Measurements from ENCODE around the gene FAM222A. TPM values are rescaled to one million over a fixed set of nuclear protein-coding genes. Genes with fewer than 3 reads are reported as not detected.

FAM222A gene
- total RNA-seq, 1 donor from 2014 or later = 0.58 TPM

DNA sequence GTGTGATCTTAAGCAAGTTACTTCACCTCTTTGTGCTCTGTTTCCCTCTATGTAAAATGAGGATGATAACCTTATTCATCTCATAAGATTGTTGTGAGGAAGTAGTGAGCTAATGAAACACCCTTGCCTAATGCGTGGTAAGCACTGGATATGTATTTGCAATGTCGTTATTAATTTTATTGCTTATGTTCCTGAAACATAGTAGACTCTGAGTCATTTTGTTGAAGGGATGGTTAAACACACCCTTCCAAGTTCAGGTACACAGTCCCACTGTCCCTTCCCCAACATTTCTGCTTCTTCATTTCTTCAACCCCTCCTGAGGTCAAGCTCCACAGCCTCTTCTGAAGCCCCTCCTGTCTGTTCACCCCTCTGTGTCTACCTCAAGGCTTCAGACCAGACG, 40.2 kb upstream of the FAM222A start:
- DNase-seq (ENCODE audit: low read depth) = no peak

DNA sequence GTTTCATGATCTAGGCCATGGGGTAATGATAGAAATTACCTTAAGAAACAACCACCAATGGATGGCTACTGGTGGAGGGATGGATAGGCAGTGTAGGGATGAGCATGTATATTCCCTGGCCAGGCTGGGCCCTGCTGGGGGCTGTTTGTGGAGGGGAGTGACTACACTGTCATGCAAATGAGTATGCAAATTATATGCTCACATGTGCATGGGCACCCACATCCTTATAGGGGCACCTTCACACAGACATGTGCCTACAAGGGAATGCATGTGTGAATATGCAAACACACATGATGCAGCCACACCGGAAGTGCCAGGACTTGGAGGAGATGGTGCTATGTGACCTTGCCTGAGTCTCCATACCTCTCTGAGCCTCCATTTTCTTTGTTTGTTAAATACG, 39.7 kb upstream of the FAM222A start:
- TF ChIP-seq, protein P1, sequence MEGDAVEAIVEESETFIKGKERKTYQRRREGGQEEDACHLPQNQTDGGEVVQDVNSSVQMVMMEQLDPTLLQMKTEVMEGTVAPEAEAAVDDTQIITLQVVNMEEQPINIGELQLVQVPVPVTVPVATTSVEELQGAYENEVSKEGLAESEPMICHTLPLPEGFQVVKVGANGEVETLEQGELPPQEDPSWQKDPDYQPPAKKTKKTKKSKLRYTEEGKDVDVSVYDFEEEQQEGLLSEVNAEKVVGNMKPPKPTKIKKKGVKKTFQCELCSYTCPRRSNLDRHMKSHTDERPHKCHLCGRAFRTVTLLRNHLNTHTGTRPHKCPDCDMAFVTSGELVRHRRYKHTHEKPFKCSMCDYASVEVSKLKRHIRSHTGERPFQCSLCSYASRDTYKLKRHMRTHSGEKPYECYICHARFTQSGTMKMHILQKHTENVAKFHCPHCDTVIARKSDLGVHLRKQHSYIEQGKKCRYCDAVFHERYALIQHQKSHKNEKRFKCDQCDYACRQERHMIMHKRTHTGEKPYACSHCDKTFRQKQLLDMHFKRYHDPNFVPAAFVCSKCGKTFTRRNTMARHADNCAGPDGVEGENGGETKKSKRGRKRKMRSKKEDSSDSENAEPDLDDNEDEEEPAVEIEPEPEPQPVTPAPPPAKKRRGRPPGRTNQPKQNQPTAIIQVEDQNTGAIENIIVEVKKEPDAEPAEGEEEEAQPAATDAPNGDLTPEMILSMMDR (IDR thresholded peaks at IDR 0.05; ENCODE audit: insufficient read depth, low read length, poor library complexity, severe bottlenecking) = no peak
- Histone ChIP-seq H3K27me3 (ENCODE audit: control insufficient read depth, insufficient read depth, low read length) (peaks cover 26% of the 10 kb centered on the region), H3K4me3 (ENCODE audit: low read depth, low read length) (no peak overlapping the region), H3K36me3 (ENCODE audit: control insufficient read depth, insufficient read depth, low read length) (no peaks in the 10 kb centered on the region)
- no peak for DNase-seq (ENCODE audit: low read depth)

More for the DNA sequence above, 40.2 kb upstream of the FAM222A start:
- TF ChIP-seq, protein P1 (IDR thresholded peaks at IDR 0.05; ENCODE audit: insufficient read depth, low read length, poor library complexity, severe bottlenecking) = no peak
- H3K4me3 ChIP-seq (ENCODE audit: low read depth, low read length) = no peak overlapping the region
- H3K36me3 ChIP-seq (ENCODE audit: control insufficient read depth, insufficient read depth, low read length) = no peaks in the 10 kb centered on the region
- peaks cover 24% of the 10 kb centered on the region for H3K27me3 ChIP-seq (ENCODE audit: control insufficient read depth, insufficient read depth, low read length)

DNA sequence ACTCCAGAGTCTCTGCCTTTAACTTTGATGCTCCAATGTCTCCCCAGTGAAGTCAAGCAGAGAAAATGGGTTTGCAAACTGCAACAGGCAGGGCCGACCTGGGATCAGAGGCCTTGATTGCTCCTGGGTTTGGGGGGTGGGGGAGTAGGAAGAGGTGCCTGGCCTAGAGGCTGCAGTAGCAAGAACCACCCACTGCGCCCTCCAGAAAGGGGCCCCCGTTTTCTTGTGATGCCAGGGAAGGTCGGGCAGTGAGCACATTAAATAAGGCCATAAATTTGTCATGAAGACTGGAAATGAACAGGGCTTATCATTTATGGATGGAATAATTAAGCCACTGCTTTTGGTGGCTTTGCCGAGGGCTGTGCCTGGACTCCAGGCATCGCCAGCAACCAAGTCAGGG, 38.2 kb upstream of the FAM222A start:
- H3K36me3 ChIP-seq (ENCODE audit: control insufficient read depth, insufficient read depth, low read length) = no peaks in the 10 kb centered on the region
- TF ChIP-seq, protein P1 (IDR thresholded peaks at IDR 0.05; ENCODE audit: insufficient read depth, low read length, poor library complexity, severe bottlenecking) = no peak
- H3K4me3 ChIP-seq (ENCODE audit: low read depth, low read length) = no peak overlapping the region
- peaks cover 33% of the 10 kb centered on the region for H3K27me3 ChIP-seq (ENCODE audit: control insufficient read depth, insufficient read depth, low read length)
- no peak for DNase-seq (ENCODE audit: low read depth)

DNA sequence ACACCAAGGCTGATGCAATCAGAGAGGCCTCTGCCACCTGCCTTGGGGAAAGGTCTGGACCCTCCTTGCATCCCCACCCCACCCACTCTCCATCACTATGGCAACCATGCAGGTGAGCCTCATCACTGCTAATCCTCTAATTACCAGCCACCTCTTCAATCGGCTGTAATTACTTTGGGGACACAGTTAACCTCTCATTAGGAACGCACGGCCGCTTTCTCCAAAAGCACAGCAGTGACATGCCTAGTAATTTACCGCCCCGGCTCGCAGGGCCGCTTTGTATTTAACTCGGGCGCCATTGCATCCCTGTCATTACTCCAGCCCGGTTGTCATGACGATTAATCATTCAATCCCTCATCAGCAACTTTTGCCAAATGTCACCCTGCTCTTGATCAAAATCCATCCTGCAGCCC, 36.3 kb upstream of the FAM222A start:
- Histone ChIP-seq H3K27me3 (ENCODE audit: control insufficient read depth, insufficient read depth, low read length) (peaks cover 33% of the 10 kb centered on the region), H3K36me3 (ENCODE audit: control insufficient read depth, insufficient read depth, low read length) (no peaks in the 10 kb centered on the region), H3K4me3 (ENCODE audit: low read depth, low read length) (no peak overlapping the region)
- TF ChIP-seq, protein P1 (IDR thresholded peaks at IDR 0.05; ENCODE audit: insufficient read depth, low read length, poor library complexity, severe bottlenecking) = no peak
- no peak for DNase-seq (ENCODE audit: low read depth)

DNA sequence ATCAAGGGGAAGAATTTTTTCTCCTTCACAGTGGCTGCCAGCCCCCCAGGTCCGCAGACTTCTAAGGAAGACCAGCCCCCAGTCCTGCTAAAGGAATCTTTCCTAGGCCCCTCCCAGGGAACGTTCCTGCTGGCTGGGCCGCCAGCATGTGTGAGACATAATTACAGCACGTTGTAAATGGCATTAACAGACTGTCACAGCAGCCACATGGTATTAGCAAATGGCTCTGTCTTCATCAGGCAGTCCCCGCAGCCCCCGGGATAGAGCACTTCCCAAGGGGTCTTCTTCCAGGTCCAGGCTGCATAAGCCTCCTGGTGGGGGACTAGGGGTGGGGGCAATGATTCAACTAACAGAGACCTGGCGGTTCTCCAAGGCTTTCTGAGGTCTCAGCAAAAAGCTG, 34.9 kb upstream of the FAM222A start:
- TF ChIP-seq, protein P1 (IDR thresholded peaks at IDR 0.05; ENCODE audit: insufficient read depth, low read length, poor library complexity, severe bottlenecking) = no peak

DNA sequence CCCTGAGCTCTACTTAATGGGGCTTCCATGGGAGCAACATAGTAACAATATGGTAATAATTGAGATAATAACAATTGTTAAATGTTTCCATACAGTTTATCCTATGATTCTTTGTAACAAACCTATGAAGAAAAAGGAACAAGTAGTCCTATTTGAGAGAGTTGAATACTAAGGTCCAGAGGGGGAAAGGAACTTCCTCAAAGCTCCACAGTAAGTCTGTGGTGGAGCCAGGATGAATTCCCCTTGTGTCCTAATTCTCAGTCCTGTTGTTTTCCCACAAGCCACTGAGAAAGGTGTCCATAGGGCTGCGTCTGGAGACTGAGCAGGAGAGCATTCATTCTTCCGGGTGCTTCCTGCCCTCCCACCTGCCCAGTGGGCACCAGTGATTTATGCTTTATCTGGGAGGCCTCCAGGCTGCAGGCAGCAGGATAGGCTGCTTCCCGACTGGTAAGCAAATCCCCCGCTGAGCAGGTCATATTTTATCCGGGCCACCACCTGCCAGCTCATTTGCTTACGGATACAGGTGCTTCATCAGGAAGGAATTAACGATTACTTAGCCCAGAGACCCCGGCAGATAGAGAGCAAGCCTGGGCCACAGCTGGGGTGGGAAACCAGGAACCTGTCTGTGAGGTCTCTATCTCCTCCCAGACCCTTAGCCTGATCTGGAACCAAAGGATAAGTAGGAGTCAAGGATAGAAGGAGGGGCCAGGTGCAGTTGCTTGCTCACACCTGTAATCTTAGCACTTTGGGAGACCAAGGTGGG, 33.9 kb upstream of the FAM222A start:
- H3K27me3 ChIP-seq (ENCODE audit: control insufficient read depth, insufficient read depth, low read length) = peaks cover 33% of the 10 kb centered on the region
- TF ChIP-seq, protein P1 (IDR thresholded peaks at IDR 0.05; ENCODE audit: insufficient read depth, low read length, poor library complexity, severe bottlenecking) = no peak
- H3K4me3 ChIP-seq (ENCODE audit: low read depth, low read length) = no peak overlapping the region
- H3K36me3 ChIP-seq (ENCODE audit: control insufficient read depth, insufficient read depth, low read length) = no peaks in the 10 kb centered on the region
- DNase-seq (ENCODE audit: low read depth) = no peak

More for the DNA sequence above, 34.9 kb upstream of the FAM222A start:
- DNase-seq (ENCODE audit: low read depth) = no peak
- H3K27me3 ChIP-seq (ENCODE audit: control insufficient read depth, insufficient read depth, low read length) = peaks cover 33% of the 10 kb centered on the region
- no peaks in the 10 kb centered on the region for H3K36me3 ChIP-seq (ENCODE audit: control insufficient read depth, insufficient read depth, low read length)
- no peak overlapping the region for H3K4me3 ChIP-seq (ENCODE audit: low read depth, low read length)
